Heart right ventricle (tissue), 16 donors: ENCODE measurements around the gene ETV4. TPM values are rescaled to one million over a fixed set of nuclear protein-coding genes. Genes with fewer than 3 reads are reported as not detected.

Experiments
- ATAC-seq, 8 donors: fragments of 200-7000 bp; cut with Tn5 transposase; one replicate each; pipeline ENCODE4 v1.9.1; 2020; ENCODE audit warnings: mild to moderate bottlenecking in 8 of 8, moderate library complexity in 8 of 8, moderate number of reproducible peaks in 1 of 8
- DNase-seq, 2 donors: peaks; one replicate each; pipeline ENCODE4 v3.0.0-alpha.2; 2020
- H3K27ac ChIP-seq, 10 donors: fragments of 200-600 bp; sonication (generic) in 2 of 10; one replicate each; pipeline versions ENCODE4 v1.5.0 to v1.8.0; 2020 to 2022; ENCODE audit warnings: mild to moderate bottlenecking in 3 of 10
- H3K27me3 ChIP-seq, 7 donors: fragments of 200-600 bp; one replicate each; pipeline ENCODE4 v1.8.0; 2021 to 2022; ENCODE audit warnings: mild to moderate bottlenecking in 2 of 7
- H3K36me3 ChIP-seq, 9 donors: fragments of 200-600 bp; sonication (generic) in 1 of 9; one replicate each; pipeline versions ENCODE4 v1.5.0 to v1.8.0; 2020 to 2022; ENCODE audit warnings: mild to moderate bottlenecking in 2 of 9
- H3K4me1 ChIP-seq, 9 donors: fragments of 200-600 bp; sonication (generic) in 1 of 9; one replicate each; pipeline versions ENCODE4 v1.5.0 to v1.8.0; 2020 to 2022; ENCODE audit warnings: mild to moderate bottlenecking in 4 of 9
- H3K4me3 ChIP-seq, 10 donors: fragments of 200-600 bp; sonication (generic) in 2 of 10; one replicate each; pipeline versions ENCODE4 v1.5.0 to v1.8.0; 2020 to 2022; ENCODE audit warnings: mild to moderate bottlenecking in 7 of 10, moderate library complexity in 2 of 10
- H3K9me3 ChIP-seq, 11 donors: fragments of 200-600 bp in 10 of 11; sonication (generic) in 2 of 11; one replicate each; pipeline versions ENCODE4 v1.5.0 to v1.8.0; 2013 to 2022; ENCODE audit warnings: mild to moderate bottlenecking in 2 of 11, control low read depth in 1 of 11, moderate library complexity in 1 of 11
- CTCF ChIP-seq, 9 donors: fragments of 200-600 bp; sonication (generic) in 2 of 9; IDR thresholded peaks; one replicate each; pipeline versions ENCODE4 v1.5.0 to v1.8.0; 2021 to 2022; ENCODE audit warnings: antibody characterized with exemption in 9 of 9, mild to moderate bottlenecking in 5 of 9, moderate library complexity in 1 of 9
- WGBS, 2 donors: extraction: QIAGEN DNeasy Blood & Tissue Kit; methylation state at CpG; one replicate each; pipeline ENCODE4 v1.1.7; 2013; ENCODE audit warnings: inconsistent platforms in 1 of 2; 5-methylcytosine and 5-hydroxymethylcytosine counted together
- intact Hi-C, 10 donors: fragments of 100-400 bp; cut with DNase I; formaldehyde crosslinking; loops; one replicate each; pipeline versions ENCODE4 v1.11.1 to v1.14.2; 2022
- polyA plus RNA-seq, 2 donors: library from polyadenylated mRNA; stranded (reverse); fragments of 200-250 nt; gene quantifications; one replicate each; pipeline ENCODE4 v1.2.3, GENCODE V29; 2013
- total RNA-seq, 10 donors: library from RNA; stranded (reverse); fragmentation: NEBNext Ultra II Directional in 3 of 10; extraction: Animal tissue kit (Norgen Biotek cat#: 25700) in 3 of 10; gene quantifications; one replicate each; pipeline versions ENCODE4 v1.2.1 to v1.2.4, GENCODE V29; 2021 to 2023
- donor health status: Arrhythmogenic right ventricular cardiomyopathy.
- donor health status: ischemic (EF 13 %, LVEDD 7.1; RV severe dilation, severe dysfunction).
- donor health status: healthy with polysubstance abuse.
- donor health status: DM: no; HTN: yes; CAD: no.
- donor health status: DM: no; HTN: no; CAD: no.
- donor health status: ischemic (EF 25% LVEDD 6.9; RV normal size, moderate dysfunction).
- donor health status: ischemic (EF 25% LVEDD 5.7; RV mildly dilated, moderate dysfunction).
- donor health status: healthy.
- donor health status: DM: yes; HTN: yes; CAD: no.
- donor health status: Ischemic cardiomyopathy.
- donor health status: ischemic (EF 35%, LVEDD 5.7; RV mildly dilated, moderate dysfunction).
- donor health status: nonischemic (EF 11% LVEDD 7.7; RV severe dilation, severe dysfunction).
- donor health status: DM: yes; HTN: yes; CAD: no.
- donor health status: PGD.
- donor health status: ischemic (EF 29% LVEDD 5.4; RV normal size, mild dysfunction).
- donor health status: nonischemic (EF 23%, LVEDD 6.1; RV moderate dilation, normal function).

The ETV4 gene
- total and polyA plus RNA-seq, 12 donors: 0.40 to 2.8 (median 0.76) TPM; not detected in 1

- Histone ChIP-seq H3K27ac (no peak overlapping the region), H3K4me1 (peaks cover 0 to 35% (median 20%) of the 10 kb centered on the region in 9 donors), H3K4me3 (no peak overlapping the region), H3K36me3 (no peaks in the 10 kb centered on the region), H3K27me3 (peaks cover 0 to 64% (median 8%) of the 10 kb centered on the region in 7 donors), H3K9me3 (no peaks in the 10 kb centered on the region)
- 79 to 83% methylated on average over 3 of the region's 3 CpGs for WGBS, 2 donors
- no peak for ATAC-seq
- no peak for TF ChIP-seq CTCF (IDR thresholded peaks at IDR 0.05)
- no peak for DNase-seq
- intact Hi-C loops: no loop called here
These were observed 2.7 kb upstream of the ETV4 start for GRCh38 chr17:43548689-43549379.

- Histone ChIP-seq H3K27me3 (peaks cover 0 to 64% (median 8%) of the 10 kb centered on the region in 7 donors), H3K9me3 (no peaks in the 10 kb centered on the region), H3K36me3 (no peaks in the 10 kb centered on the region), H3K4me1 (peaks cover 0 to 35% (median 20%) of the 10 kb centered on the region in 9 donors), H3K4me3 (no peak overlapping the region), H3K27ac (no peak overlapping the region)
- no peak for TF ChIP-seq CTCF (IDR thresholded peaks at IDR 0.05)
- intact Hi-C loops: no loop called here
- DNase-seq (no peak), ATAC-seq (no peak)
These were observed 1.6 kb upstream of the ETV4 start for GRCh38 chr17:43547659-43548256.

- no peak for DNase-seq
- 72 to 76% methylated on average over 2 of the region's 2 CpGs for WGBS, 2 donors
- Histone ChIP-seq H3K27ac (no peak overlapping the region), H3K4me3 (peak overlapping the region in 1 of 10 donors; percentile 78), H3K4me1 (peaks cover 0 to 32% (median 20%) of the 10 kb centered on the region in 9 donors), H3K36me3 (no peaks in the 10 kb centered on the region), H3K9me3 (no peaks in the 10 kb centered on the region), H3K27me3 (peaks cover 0 to 69% (median 8%) of the 10 kb centered on the region in 7 donors)
- intact Hi-C loops: no loop called here
- ATAC-seq: no peak
- no peak for TF ChIP-seq CTCF (IDR thresholded peaks at IDR 0.05)
These were observed 1.0 kb upstream of the ETV4 start for GRCh38 chr17:43547189-43547550.

- DNase-seq (peak in 1 of 2 donors; percentile 29), ATAC-seq (peak in 7 of 8 donors; percentile 9 to 72 (median 26))
- Histone ChIP-seq H3K27ac (peak overlapping the region in 2 of 10 donors; percentile 43 to 53), H3K4me1 (peaks cover 0 to 33% (median 19%) of the 10 kb centered on the region in 9 donors), H3K4me3 (peak overlapping the region; percentile 21 to 83 (median 64)), H3K36me3 (no peaks in the 10 kb centered on the region), H3K9me3 (no peaks in the 10 kb centered on the region), H3K27me3 (peaks cover 0 to 69% (median 8%) of the 10 kb centered on the region in 7 donors)
- no peak for TF ChIP-seq CTCF (IDR thresholded peaks at IDR 0.05)
- intact Hi-C loops: no loop called here
- 1% methylated on average over 21 of the region's 21 CpGs for WGBS, 2 donors
These were observed 832 bp downstream of the ETV4 start for GRCh38 chr17:43545383-43545632.
